ENCODE data around the gene PTPRN2.

The PTPRN2 gene

GRCh38 chr7:157618091-157618726, 969.4 kb downstream of the PTPRN2 start:
- no peak for DNase-seq (ENCODE audit: low read depth)

DNA sequence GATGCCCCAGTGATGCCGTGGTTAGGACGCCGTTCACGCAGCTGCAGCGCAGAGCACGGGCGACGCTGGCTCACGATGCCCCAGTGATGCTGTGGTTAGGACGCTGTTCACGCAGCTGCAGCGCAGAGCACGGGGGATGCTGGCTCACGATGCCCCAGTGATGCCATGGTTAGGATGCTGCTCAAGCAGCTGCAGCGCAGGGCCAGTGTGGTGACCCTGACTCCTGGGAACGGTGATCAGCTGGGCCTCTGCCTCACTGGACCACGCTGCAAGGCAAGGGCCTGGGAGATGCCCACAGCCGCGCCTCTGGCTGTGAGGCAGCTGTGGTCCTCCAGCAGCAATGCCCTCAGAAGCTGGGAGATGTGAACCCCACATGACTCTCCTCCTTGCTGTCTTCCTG, 970.2 kb downstream of the PTPRN2 start:
- no peak for DNase-seq (ENCODE audit: low read depth)

- no peak for DNase-seq (ENCODE audit: low read depth)
Measured at GRCh38 chr7:157616931-157617330, 970.7 kb downstream of the PTPRN2 start.

- DNase-seq (ENCODE audit: low read depth), result no peak
Measured at GRCh38 chr7:157616426-157616825, 971.2 kb downstream of the PTPRN2 start.

- no peak for DNase-seq (ENCODE audit: low read depth)
Measured at GRCh38 chr7:157615852-157616251, 971.8 kb downstream of the PTPRN2 start.

GRCh38 chr7:157615101-157615817, 972.4 kb downstream of the PTPRN2 start:
- no peak for DNase-seq (ENCODE audit: low read depth)

DNA sequence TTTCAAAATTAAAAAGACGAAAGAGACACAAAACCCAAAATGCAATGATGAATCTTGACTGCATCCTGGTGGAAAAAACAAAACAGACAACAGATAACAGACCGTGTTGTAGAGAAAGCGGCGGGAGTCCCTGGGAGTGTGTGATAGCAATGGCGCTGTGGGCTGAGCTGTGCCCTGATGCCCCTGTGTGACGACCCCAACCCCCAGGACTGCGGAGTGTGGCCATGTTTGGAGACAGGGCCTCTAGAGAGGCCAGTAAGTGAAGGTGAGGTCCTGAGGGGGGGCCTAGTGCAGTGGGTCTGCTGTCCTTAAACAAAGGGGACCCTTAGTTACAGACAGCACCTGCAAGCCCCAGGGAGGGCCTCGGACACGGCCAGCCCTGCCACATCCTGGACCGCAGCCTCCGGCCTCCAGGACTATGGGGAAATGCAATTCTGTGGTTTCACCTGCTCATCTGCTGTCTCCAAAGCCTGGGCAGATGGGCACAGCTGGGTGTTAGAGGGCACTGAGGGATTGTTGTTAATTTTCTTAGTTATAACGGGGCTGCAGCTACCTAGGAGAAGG, 973.1 kb downstream of the PTPRN2 start:
- DNase-seq (ENCODE audit: low read depth), result no peak

- no peak for DNase-seq (ENCODE audit: low read depth)
Measured at GRCh38 chr7:157613575-157614322, 973.9 kb downstream of the PTPRN2 start.

DNA sequence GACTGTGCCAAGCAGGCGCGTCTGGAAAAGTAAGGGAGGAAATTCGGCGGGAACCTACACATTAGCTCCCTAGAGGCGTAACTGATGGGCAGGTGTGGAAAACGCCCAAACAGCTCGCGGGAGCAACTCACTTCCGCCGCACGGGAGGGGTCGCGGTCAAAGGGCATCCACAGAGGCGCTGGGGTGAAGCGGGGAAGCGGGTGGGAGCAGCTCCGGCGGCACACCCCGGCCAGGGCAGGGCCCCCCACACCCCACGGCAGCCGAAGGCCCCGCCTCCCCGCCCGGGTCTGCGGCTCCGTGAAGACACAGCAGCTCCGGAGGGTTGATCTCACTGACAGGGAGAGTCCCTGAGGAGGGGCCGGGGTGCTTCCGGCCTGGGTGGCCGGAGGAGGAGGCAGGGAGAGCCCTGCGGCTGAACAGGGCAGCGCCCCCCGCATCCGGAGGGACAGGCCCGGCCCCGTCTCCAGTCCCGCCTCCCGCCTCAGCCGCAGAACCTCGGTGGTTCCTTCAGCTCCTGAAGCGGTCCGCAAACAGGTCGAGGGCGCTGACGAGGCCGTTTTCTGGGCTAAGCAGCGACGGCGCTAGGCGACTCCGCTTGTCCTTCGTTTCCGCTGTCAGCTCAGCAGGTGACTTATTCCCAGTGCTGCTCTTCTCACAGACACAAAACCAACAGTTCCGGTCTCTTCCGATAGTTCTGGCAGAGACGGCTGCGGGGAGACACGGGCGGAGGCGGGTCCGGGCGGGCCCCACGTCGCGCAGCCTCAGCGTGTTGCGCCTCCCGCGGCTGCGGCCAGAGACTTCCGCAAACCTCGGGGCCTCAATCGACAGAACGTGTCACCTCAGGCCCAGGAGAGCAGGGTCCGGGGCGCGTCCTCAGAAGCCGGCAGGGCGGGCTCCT, 974.7 kb downstream of the PTPRN2 start:
- DNase-seq (ENCODE audit: low read depth), result no peak

DNA sequence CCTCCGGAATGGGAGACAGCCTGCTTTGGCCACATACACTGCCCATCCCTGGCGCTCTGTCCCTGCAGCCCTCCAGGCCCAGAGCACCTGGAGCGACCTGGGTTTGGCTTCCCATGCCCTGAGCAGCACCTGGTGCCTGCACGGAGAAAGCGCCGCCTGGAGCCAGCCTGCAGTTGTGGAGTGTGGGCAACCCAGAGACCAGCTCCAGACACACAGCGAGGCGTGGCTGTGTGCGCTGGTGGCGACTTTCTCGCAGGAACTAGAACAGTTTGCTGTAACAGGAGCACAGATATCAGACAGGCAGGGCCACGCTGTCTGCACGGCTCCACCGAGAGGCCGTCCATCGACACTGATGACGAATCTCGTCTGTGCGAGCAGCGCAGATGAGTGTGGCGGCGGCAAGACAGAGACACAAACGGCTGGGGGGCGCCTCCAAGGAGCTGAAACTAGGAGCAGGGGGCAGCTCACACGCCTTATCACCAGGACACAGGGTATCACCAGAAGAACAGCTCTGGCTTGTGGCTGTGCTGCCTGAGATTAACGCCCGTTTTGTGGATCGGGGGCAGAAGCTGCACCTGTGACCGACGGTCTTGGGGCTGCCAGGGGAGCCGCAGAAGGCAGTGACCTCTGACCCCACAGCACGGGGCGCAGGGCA, 975.5 kb downstream of the PTPRN2 start:
- DNase-seq (ENCODE audit: low read depth), result no peak

- DNase-seq (ENCODE audit: low read depth), result no peak
Measured at GRCh38 chr7:157611341-157611740, 976.3 kb downstream of the PTPRN2 start.

DNA sequence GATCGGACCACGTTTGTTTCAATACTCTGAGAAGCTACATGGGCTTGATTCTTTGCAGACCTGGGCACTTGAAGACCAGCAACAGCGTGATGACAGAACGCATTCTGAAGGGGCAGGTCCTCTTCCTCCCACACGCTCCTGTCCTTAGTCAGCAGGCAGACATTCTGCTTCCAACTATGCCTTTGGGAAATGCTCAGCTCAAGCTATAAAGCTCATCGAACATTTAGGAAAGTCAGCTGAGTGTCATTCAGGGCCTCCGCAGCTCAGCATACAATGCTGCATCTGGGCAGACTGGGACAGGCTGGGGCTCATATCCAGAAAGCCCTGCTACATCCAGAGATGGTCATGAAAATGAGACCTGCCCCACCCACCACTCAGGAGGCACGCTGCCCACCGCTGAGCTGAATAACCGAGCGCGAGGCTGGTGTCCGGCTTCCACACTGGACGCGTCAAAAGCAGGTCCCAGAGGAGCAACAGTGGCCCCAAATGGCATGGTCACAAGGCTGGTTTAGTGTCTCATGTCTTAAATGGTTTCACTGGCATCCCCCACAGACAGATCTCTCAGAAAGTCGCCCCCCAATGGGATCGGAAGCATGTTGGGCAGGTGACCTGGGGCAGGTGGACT, 976.8 kb downstream of the PTPRN2 start:
- no peak for DNase-seq (ENCODE audit: low read depth)

GRCh38 chr7:157609932-157610640, 977.5 kb downstream of the PTPRN2 start:
- DNase-seq (ENCODE audit: low read depth), result no peak

GRCh38 chr7:157609516-157609915, 978.1 kb downstream of the PTPRN2 start:
- no peak for DNase-seq (ENCODE audit: low read depth)

DNA sequence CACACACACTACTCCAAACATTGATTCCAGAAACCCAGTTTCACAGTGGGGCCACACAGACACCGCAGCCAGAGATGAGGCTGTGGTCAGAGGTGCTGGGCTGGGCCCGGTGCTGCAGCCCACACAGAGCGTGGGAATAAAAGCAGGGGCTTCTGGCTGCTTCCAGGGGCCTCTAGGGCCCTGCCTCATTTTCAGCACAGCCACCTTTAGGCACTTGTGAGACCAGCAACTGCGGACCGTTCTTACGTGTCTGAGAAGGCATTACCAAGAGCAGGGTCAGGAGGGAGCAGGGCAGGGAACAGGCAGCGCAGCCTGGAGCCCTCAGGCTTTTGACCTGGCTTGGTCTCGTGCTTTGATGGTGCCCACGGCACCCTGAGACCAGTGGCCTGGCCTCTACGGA, 980.4 kb downstream of the PTPRN2 start:
- DNase-seq (ENCODE audit: low read depth), result no peak

DNA sequence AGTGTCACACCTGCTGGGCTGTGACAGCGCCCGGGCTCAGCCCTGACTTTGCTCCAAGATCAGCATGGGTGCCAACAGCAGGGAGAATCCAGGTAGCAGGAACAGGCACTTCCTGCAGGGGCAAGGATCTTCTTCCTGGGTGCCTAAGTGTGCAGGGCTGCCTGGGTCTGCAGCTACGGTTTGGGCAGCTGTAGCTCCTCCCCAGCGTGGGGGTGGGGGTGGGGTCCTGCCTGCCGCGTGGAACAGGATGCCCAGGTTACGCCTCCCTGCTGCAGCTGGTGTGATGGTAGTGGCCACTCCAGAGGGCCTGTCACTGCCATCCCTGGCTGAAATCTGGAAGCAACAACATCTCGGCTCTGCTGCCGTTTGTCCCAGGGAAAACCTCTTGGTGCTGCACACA, 981.5 kb downstream of the PTPRN2 start:
- DNase-seq (ENCODE audit: low read depth), result no peak

GRCh38 chr7:157605638-157606037, 982.0 kb downstream of the PTPRN2 start:
- DNase-seq (ENCODE audit: low read depth), result no peak

- no peak for DNase-seq (ENCODE audit: low read depth)
Measured at GRCh38 chr7:157604661-157605381, 982.8 kb downstream of the PTPRN2 start.

- DNase-seq (ENCODE audit: low read depth), result no peak
Measured at GRCh38 chr7:157603716-157604115, 983.9 kb downstream of the PTPRN2 start.

Measured in stimulated activated CD8-positive, alpha-beta memory T cell treated with anti-CD3 and anti-CD28 coated beads, Interleukin-15, amount 100 ng/mL, for 24 hours (primary cell).